ENCODE measurements around the gene AURKB. TPM values are rescaled to one million over a fixed set of nuclear protein-coding genes. Genes with fewer than 3 reads are reported as not detected.
A peak's percentile ranks its signal among the peaks of the same experiment; 100 is the strongest.

AURKB gene
- total RNA-seq, 1 donor, result 6.2 TPM

DNA sequence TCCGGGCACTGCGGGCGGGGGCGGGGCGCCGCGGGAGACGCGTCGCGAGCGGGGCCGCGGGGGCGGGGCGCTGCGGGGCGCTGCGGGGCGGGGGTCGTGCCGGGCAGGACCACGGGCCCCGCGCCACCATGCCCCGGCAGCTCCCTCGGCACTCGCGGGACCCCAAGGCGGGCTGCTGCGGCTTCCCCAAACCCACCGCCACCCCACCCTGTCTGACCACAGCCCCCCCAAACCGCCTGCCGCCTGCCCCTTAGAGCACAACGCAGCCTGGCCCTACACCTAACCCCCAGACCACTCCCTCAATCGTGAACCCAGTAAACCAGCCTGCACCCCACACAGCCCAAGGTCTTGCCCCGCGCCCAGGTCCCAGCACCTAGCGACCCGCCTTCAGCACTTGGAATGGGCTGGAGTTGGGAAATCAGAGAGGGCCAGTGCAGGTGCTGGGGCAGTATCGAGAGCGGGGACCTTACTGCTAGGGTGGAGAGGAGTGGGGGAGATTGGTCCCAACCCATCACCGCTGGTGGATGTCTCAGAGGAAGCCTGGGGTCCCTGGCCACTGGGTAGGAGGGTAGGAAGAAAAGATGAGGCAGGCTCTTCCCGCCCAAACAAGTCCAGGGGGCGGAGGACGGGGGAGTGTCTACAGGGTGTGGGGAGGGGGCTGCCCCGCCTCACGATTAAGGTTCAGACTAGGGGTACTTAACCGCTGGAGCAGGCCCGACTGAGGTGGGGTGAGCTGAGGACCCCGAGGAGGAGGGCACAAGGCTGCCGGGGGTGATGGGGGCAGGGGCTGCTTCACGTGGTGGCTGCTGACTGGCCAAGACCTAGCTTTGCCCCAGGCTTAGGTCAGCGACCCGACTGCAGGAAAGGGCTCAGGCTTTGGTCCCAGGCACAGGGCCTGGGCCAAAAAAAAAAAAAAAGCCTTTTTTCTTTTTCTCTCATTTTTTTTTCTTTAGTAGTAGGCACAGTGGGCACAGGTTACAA, 47.1 kb downstream of the AURKB start:
- no peak for DNase-seq (ENCODE audit: low read depth in 2 of 3, low spot score in 2 of 3)

DNA sequence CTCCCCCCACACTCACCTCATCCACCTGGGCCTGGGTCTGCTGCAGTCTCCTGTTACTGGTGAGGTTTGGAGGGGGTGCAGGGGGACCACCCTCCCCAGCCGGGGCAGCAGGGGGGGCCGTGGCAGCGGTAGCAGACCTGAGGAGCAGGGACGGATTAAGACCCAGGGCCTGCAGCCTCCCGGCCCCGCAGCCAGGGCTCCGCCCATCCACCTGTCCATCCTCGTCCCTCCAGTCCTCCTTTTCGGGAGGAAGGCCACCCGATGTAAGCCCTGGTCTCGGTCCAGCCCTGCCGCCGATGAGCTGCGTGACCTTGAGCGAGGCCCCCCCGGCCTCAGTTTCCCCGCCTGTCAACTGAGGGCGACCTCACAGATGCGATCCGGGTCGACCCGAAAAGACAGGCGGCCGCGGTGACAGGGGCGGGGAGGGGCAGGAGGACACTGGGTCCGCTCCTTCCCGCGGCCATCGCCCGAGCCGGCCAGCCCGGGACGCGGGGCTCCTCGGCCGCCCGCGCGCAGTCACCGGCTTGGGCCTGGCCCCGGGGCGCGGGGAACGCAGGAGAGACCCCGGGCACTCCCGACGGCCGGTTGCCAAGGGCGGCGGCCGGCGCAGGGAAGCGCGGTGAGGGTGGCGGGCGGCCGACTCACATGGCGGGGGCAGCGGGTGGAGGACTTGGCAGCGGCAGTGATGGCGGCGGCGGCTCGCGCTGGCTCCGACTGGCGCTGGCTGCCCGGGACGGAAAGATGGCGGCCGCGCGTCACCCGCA, 48.0 kb downstream of the AURKB start, which contains the start of gene VAMP2:
Gene VAMP2, minus strand, starts transcription at position 716 of the 764 bp plus-strand sequence. Its CDS starts 69 bp downstream, at position 647.
- DNase-seq (ENCODE audit: low read depth in 2 of 3, low spot score in 2 of 3), result peak; percentile 68 to 80 (median 78)

DNA sequence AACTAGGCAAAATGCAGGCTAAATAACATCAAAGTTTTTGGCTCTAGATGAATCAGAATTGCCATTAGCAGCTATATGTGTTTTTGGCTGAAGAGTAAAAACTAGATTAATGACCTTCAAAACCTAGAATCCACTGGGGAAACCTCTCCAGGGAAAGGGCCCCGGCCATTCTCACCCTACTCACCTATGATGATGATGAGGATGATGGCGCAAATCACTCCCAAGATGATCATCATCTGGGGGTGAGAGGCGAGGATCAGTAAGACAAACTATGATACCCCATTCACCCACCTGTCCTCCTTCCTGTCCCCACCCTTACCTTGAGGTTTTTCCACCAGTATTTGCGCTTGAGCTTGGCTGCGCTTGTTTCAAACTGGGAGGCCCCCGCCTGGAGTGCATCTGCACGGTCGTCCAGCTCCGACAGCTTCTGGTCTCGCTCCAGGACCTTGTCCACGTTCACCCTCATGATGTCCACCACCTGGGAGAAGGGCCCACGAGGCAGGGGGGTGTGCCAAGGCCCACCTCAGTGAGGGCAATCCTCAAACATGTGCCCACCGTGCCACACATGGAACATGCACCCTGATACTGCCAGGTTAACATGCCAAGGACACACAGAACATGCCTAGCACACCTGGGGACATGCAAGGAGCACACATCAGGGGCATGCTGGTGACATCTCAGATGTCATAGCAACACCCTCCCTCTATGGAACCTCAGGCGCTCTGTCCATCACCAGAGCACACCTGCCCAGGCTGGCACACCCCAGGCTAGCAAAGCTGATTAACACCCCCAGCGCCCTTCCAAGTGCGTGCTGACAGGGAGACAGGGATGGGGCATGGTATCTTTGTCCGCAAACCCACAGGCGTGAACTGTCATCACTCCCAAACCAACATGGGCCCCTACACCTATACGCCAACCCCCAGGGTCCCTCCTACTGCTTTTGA, 48.8 kb downstream of the AURKB start:
- DNase-seq (ENCODE audit: low read depth in 2 of 3, low spot score in 2 of 3), result no peak

DNA sequence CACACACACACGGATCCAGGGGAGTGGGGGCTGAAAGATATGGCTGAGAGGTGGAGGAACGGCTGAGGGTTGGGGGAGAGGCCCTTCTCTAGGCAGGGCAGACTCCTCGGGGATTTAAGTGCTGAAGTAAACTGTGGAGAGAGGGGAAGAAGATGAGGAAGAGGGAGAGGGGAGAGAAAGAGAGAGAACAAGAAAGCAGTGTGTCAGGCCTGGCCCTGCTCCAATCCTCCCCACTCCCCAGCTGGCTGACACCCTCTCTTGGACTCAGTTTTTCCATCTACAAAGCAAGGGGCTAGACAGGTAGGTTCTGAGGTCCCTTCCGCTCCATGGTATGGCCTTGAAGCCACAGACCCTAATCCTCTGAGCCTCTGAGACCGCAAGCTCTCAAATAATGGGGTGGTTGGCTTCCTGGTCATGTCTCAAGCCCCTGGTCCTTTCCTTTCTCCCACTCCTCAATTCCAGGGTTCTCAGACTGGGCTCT, 49.6 kb downstream of the AURKB start:
- no peak for DNase-seq (ENCODE audit: low read depth in 2 of 3, low spot score in 2 of 3)

DNA sequence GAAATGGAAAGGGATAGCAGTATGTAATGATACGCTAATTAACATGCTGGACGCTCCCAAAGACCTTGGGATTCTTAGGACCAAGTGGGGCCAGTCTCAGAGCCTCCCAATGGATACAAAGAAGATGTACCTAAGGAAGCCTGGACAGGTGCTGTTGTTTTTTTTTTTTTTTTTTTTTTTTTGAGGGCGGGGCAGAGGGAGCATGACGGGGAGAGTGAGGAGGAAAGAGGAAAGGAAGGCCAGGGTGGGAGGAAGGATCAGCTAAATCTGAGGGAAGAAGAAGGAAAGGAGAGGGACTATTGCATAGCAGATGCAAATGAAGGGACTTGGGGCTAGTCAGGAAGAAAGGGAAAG, 50.2 kb downstream of the AURKB start:
- DNase-seq (ENCODE audit: low read depth in 2 of 3, low spot score in 2 of 3), result no peak

DNA sequence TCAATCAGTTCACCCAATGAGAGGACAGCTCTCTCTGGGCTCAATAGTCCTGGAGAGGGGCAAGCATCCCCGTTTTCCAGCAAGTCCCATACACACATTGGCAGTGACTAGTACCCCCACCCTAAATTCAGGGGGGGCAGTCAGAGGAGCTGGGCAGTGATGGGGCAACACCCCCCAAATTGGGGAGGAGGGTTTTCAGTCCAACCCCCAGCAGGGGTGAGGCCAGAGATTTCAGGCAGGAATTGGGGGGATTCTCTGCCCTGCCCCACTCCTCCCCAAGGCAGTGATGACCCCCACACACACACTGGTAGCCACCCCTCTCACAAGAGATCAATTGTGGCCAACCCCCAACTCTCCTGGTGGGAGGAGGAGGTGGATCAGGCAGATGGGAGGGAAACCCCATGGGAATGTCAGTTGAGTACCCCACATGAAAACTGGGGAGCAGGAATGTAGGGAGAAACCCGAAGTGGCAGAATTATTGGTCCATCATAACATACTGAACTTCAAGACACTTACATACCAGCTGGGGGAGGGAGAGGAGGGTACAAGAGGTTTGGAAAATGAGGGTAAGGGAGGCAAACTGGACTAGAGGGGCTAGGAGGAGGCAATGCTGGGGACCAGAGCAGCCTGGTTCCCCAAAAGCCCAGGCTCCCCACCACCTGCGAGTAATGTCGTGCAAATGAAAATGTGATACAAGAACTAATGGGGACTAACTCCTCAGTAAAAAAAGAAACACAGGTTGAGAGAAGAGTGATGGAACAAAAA, 50.7 kb downstream of the AURKB start:
- DNase-seq (ENCODE audit: low read depth in 2 of 3, low spot score in 2 of 3), result no peak

DNA sequence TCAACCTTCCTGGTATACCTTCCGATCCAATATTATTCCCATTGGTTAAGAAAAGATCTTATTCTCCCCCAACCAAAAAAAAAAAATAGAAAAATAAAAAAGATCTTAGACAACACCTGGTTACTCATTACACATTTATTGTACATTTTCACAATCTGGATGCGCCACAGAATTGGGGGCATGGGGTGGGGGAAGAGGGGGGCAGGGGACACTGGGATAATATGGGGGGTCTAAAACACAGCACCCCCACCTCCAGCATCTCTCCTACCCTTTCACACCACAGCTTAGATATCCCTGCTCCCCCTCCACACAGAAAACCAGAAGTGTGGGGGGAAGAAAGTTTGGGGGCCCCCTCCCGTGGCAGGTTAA, 51.4 kb downstream of the AURKB start:
- DNase-seq (ENCODE audit: low read depth in 2 of 3, low spot score in 2 of 3), result no peak

DNA sequence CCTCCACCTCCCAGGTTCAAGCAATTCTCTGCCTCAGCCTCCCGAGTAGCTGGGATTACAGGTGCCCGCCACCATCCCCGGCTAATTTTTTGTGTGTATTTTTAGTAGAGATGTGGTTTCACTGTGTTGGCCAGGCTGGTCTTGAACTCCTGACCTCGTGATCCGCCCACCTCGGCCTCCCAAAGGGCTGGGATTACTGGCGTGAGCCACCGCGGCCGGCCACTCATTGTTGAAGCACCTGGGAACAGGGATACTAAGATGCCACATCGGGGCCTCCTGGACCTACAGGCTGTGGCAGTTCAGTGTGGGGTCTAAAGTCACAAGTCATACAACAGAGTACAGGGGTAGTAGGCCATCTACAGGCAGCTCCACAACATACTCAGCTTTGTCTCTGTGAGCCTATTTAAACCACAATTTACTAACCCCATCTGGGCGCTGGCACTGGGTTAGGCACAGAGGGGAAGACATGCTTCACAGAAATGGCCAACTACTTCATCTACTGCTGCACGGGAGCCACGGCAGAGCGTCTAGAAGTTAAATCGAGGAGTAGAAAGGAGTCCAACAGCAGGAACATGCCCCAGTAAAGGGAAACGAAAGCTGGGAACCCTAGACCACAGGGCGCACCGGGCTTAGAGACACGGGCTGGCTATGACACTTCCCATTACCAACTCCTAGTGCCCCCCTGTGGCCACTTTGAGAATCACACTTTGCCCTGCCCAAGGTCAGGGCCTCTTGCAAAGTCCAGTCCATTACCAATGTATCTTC, 51.9 kb downstream of the AURKB start:
- DNase-seq (ENCODE audit: low read depth in 2 of 3, low spot score in 2 of 3), result peak; percentile 74 to 90 (median 83)

DNA sequence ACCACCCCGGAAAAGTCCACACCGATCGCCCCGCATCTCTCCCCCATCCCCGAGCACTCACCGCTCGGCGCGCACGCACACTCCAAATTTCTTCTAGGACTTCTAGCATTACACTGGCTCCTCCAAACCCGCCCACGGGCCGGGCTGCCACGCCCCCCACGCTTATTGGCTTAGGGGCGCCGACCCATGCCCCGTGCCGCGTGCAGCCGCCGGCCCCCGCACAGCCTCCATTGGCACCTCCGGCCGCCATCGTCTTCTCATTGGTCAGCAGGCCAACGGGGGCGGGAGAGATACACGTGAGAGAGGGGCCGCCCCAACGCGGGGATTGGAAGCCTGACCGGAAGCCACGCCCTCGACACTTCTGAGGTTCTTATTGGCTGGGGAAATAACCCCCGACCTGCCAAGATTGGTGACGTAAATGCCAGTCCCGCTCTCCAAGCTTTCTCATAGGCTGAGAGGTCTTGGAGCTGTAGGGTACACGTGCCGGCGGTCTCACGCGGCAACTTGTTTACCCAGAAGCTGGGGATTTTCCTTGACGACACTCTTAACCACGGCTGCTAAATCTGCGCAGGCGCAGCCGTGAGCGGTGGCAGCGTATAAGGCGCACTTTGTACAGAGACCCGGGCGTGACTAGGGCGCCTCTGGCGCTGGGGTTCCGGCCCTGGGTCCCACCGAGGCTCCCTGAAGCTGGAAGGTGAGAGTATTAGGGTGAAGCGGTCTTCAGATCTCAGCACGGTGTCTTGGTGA, 54.0 kb downstream of the AURKB start:
- DNase-seq (ENCODE audit: low read depth in 2 of 3, low spot score in 2 of 3), result peak; percentile 96 to 100 (median 100)

DNA sequence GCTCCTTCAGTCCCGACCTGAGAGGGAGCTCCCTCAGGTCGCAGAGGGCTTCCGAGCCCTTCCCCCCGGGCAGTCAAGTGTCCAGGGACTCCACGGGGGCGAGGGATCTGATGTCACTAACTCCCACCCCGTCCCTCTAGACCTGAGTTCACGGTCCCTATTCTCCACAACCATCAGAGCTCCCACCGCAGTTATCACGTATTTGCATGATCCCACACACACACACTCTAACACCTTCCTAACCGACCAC, 54.5 kb downstream of the AURKB start:
- no peak for DNase-seq (ENCODE audit: low read depth in 2 of 3, low spot score in 2 of 3)

DNA sequence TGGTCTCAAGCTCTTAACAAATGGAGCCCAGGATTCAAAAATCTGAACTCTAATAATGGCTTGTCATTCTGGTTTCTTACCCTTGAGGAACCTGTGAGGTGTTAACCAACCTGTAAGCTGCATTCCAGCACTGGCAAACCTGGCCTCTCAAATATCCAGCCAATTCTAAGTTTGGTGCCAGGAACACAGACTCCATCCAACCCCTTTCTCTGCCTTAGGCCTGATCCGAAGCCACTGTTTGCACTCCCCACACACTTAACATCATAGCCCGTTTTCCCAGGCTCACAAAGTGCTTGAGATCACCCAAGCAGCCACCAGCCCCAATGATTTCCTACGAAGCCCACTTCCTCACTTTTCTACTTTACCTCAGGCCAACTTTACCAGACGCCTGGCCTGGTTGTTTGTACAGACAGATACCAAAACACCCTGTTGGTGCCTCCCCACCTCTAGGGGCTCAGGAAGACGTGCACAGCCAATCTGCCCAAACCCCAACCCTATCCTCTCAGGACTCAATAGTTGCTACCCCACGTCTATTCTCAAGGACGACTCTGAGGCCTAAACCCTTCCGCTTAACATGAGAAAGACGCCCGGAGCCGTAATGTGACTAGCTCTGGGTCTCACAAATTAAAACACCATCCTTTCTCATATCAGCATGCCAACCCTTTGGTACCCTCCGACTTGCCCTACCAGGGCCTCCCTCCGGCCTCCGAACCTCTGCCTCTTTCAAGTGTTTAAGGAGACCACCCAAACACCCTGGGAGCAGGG, 55.0 kb downstream of the AURKB start:
- no peak for DNase-seq (ENCODE audit: low read depth in 2 of 3, low spot score in 2 of 3)

Other genes with a start within 250 kb of the AURKB start
- 1.9 TPM for gene GUCY2D, start 208.0 kb downstream of the AURKB start, total RNA-seq
- gene ALOX15B, start 171.5 kb downstream of the AURKB start, total RNA-seq, result 5.1 TPM
- 1.1 TPM for gene ALOX12B, start 122.9 kb downstream of the AURKB start, total RNA-seq
- under 0.01 TPM for gene ALOXE3, start 92.1 kb downstream of the AURKB start, total RNA-seq
- gene HES7, start 86.5 kb downstream of the AURKB start, total RNA-seq, result under 0.01 TPM
- gene PER1, start 58.2 kb downstream of the AURKB start, total RNA-seq, result 141 TPM
- 18.6 TPM for gene VAMP2, start 47.6 kb downstream of the AURKB start, total RNA-seq
- gene TMEM107, start 34.2 kb downstream of the AURKB start, total RNA-seq, result 251 TPM
- 27.7 TPM for gene BORCS6, start 20.4 kb downstream of the AURKB start, total RNA-seq
- 32.6 TPM for gene CTC1, start 37.5 kb upstream of the AURKB start, total RNA-seq
- 57.4 TPM for gene PFAS, start 38.7 kb upstream of the AURKB start, total RNA-seq
- 18.9 TPM for gene RANGRF, start 78.1 kb upstream of the AURKB start, total RNA-seq
- gene SLC25A35, start 84.8 kb upstream of the AURKB start, total RNA-seq, result 2.4 TPM
- under 0.01 TPM for gene ARHGEF15, start 99.7 kb upstream of the AURKB start, total RNA-seq
- not detected for gene ODF4, start 129.3 kb upstream of the AURKB start, total RNA-seq
- gene RPL26, start 172.6 kb upstream of the AURKB start, total RNA-seq, result 3,187 TPM
- gene RNF222, start 187.3 kb upstream of the AURKB start, total RNA-seq, result 0.27 TPM
- gene NDEL1, start 225.3 kb upstream of the AURKB start, total RNA-seq, result 58.7 TPM

Measured in hematopoietic multipotent progenitor cell (in vitro differentiated cells).